Measurements from ENCODE around the gene VEGFB.

- no peak for TF ChIP-seq CTCF (IDR thresholded peaks at IDR 0.05)
- TF ChIP-seq POLR2A (IDR thresholded peaks at IDR 0.05): no peak
Observed at GRCh38 chr11:64198511-64198910, 35.9 kb upstream of the VEGFB start.
